ENCODE data around the gene LEMD3.

DNA sequence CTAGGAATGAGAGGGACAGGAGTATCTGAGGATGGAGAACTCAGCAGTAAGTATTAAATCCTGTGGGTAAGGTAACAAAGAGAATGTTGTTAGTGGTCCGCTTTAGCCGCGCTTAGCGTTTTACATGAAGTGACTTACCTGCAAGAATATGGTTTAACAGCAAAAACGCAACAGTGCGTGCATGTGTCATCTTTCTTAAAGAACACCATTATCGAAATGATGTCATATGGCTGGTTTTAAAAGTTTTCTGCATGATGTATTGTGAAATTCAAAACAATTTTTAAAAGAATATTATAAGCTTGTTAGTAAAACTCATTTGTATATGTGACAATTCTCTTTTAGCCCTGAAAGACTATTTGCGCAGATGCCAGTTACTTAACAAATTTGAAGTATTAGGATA is 1.7 kb downstream of the LEMD3 start:
- TF ChIP-seq EZH2 (IDR thresholded peaks at IDR 0.05; ENCODE audit: insufficient read depth, low read length) (no peak), CTCF (IDR thresholded peaks at IDR 0.05; ENCODE audit: insufficient read depth, low read depth, low read length) (no peak)
